AG04450 (cell line): ENCODE measurements around the gene CKLF. TPM values are rescaled to one million over a fixed set of nuclear protein-coding genes. Genes with fewer than 3 reads are reported as not detected.

Experiments used
- CTCF ChIA-PET: fragments of 300-600, 350-600 bp; formaldehyde crosslinking; extraction: SDS; loops from one replicate; lab custom pipeline; 2022; ENCODE audit warnings: antibody characterized with exemption, inconsistent platforms; lab: Charles Lee
- POLR2A ChIA-PET: fragments of 350-600 bp; formaldehyde crosslinking; extraction: SDS; loops from one replicate; lab custom pipeline; 2021; ENCODE audit warnings: antibody characterized with exemption, inconsistent platforms; lab: Yijun Ruan, JAX
- DNase-seq: peaks from one replicate; pipeline ENCODE4 v3.0.0-alpha.2; 2011; ENCODE audit warnings: low read depth, low spot score
- H3K27ac ChIP-seq: one replicate; pipeline ENCODE4 v1.5.1; 2012; ENCODE audit warnings: low read depth, low read length, control low read depth
- H3K27me3 ChIP-seq: one replicate; pipeline ENCODE4 v1.6.0; 2012; ENCODE audit warnings: low read length; ENCODE audit not compliant: control insufficient read depth, insufficient read depth
- H3K4me3 ChIP-seq: 2 replicates; pipeline ENCODE4 v1.5.1; 2011; ENCODE audit warnings: mild to moderate bottlenecking, low read depth, low read length, control low read depth
- H3K9me3 ChIP-seq: 2 replicates; pipeline ENCODE4 v1.5.1; 2012; ENCODE audit warnings: low read length; ENCODE audit not compliant: control insufficient read depth, insufficient read depth
- polyA plus RNA-seq: library from polyadenylated mRNA; depleted of rRNA; stranded (reverse); fragments of >200 nt; gene quantifications from 2 replicates; pipeline ENCODE4 v1.2.3, GENCODE V29; 2011
- TF ChIP-seq, protein P1 (sequence below): IDR thresholded peaks from 2 replicates; pipeline ENCODE4 v1.5.1; 2011; ENCODE audit warnings: low read depth, low read length, control low read depth, inconsistent platforms

The CKLF gene
- polyA plus RNA-seq, 1 experiment = 56.2 TPM

GRCh38 chr16:66519482-66520373, 32.6 kb upstream of the CKLF start:
- ChIA-PET CTCF (no interaction called here), POLR2A (no interaction called here)
- Histone ChIP-seq H3K27me3 (no peaks in the 10 kb centered on the region), H3K27ac (no peak overlapping the region), H3K4me3 (no peak overlapping the region), H3K9me3 (no peaks in the 10 kb centered on the region; the same call in 1 of the 2 replicates)
- no peak for DNase-seq
- TF ChIP-seq, protein P1, sequence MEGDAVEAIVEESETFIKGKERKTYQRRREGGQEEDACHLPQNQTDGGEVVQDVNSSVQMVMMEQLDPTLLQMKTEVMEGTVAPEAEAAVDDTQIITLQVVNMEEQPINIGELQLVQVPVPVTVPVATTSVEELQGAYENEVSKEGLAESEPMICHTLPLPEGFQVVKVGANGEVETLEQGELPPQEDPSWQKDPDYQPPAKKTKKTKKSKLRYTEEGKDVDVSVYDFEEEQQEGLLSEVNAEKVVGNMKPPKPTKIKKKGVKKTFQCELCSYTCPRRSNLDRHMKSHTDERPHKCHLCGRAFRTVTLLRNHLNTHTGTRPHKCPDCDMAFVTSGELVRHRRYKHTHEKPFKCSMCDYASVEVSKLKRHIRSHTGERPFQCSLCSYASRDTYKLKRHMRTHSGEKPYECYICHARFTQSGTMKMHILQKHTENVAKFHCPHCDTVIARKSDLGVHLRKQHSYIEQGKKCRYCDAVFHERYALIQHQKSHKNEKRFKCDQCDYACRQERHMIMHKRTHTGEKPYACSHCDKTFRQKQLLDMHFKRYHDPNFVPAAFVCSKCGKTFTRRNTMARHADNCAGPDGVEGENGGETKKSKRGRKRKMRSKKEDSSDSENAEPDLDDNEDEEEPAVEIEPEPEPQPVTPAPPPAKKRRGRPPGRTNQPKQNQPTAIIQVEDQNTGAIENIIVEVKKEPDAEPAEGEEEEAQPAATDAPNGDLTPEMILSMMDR = no peak

- no peak for DNase-seq
- Histone ChIP-seq H3K9me3 (no peaks in the 10 kb centered on the region; the same call in 1 of the 2 replicates), H3K4me3 (no peak overlapping the region), H3K27ac (no peak overlapping the region), H3K27me3 (no peaks in the 10 kb centered on the region)
- POLR2A ChIA-PET = interaction anchor here (1.4 kb wide), 1 partner anchor 32 kb away, joined by 4 read pairs; the partner anchor contains the start of gene CKLF
- CTCF ChIA-PET = no interaction called here
- TF ChIP-seq, protein P1 = no peak
Measured at GRCh38 chr16:66520406-66521170, 31.8 kb upstream of the CKLF start.

DNA sequence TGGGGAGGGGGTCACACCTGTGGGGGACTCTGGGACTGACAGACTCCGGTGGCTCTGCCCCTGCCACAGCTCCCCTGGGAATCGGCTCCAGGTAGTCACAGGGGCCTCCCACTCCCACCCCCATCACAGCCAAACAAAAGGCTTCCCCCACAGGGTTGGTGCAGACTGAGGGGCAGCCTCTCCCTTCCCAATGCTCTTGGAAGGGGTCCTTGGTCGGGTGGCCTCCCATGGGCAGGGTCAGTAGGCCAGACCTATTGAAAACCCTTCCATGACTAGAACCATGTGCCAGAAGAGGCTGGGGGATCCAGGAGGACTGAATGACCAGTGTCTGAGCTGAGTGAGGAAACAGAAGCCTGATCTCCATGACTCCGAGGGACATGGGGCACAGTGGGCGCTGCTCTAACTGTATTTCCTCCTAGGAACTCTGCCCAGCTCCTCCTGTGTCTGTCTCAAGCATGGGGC, 31.1 kb upstream of the CKLF start:
- H3K27me3 ChIP-seq = no peaks in the 10 kb centered on the region
- H3K4me3 ChIP-seq = no peak overlapping the region
- no peaks in the 10 kb centered on the region; the same call in 1 of the 2 replicates for H3K9me3 ChIP-seq
- POLR2A ChIA-PET = interaction anchor here (1.4 kb wide), 1 partner anchor 32 kb away, joined by 4 read pairs; the partner anchor contains the start of gene CKLF
- CTCF ChIA-PET = interaction anchor here (0.6 to 1.1 kb wide), 2 partner anchors 84 to 87 kb away, joined by 3 to 4 read pairs; no protein-coding TSS in a partner anchor
- TF ChIP-seq, protein P1 = no peak
- DNase-seq = no peak
- H3K27ac ChIP-seq = no peak overlapping the region

GRCh38 chr16:66521951-66522771, 30.2 kb upstream of the CKLF start:
- CTCF ChIA-PET = interaction anchor here (0.6 to 1.1 kb wide), 2 partner anchors 83 to 87 kb away, joined by 3 to 4 read pairs; no protein-coding TSS in a partner anchor

More at GRCh38 chr16:66521951-66522771, 30.2 kb upstream of the CKLF start:
- Histone ChIP-seq H3K9me3 (no peaks in the 10 kb centered on the region; the same call in 1 of the 2 replicates), H3K27me3 (no peaks in the 10 kb centered on the region), H3K4me3 (no peak overlapping the region), H3K27ac (peak overlapping the region; percentile 65)
- POLR2A ChIA-PET = interaction anchor here (0.6 to 1.4 kb wide), 3 partner anchors 11 to 31 kb away, joined by 3 to 4 read pairs (median 4); partner anchors contain the start of gene CKLF
- no peak for DNase-seq
- TF ChIP-seq, protein P1 = no peak
